Right lobe of liver (tissue), 4 donors: ENCODE measurements around the gene PFN3.

Experiments
- CTCF ChIP-seq, 4 donors: fragments of 200-600 bp in 3 of 4; fragments of 450-650 bp in 1 of 4; IDR thresholded peaks; one replicate each; pipeline versions ENCODE4 v1.5.1 to v1.8.0; 2016 to 2022; ENCODE audit warnings: antibody characterized with exemption in 4 of 4, mild to moderate bottlenecking in 2 of 4
- POLR2A ChIP-seq: fragments of 450-650 bp; IDR thresholded peaks from one replicate; pipeline ENCODE4 v1.6.1; 2017; ENCODE audit warnings: antibody characterized with exemption, mild to moderate bottlenecking
- donor health status: DM: no; HTN: no; CAD: no.
- donor health status: DM: no; HTN: no; CAD: no.
- donor health status: DM: no; HTN: yes; CAD: no.

DNA sequence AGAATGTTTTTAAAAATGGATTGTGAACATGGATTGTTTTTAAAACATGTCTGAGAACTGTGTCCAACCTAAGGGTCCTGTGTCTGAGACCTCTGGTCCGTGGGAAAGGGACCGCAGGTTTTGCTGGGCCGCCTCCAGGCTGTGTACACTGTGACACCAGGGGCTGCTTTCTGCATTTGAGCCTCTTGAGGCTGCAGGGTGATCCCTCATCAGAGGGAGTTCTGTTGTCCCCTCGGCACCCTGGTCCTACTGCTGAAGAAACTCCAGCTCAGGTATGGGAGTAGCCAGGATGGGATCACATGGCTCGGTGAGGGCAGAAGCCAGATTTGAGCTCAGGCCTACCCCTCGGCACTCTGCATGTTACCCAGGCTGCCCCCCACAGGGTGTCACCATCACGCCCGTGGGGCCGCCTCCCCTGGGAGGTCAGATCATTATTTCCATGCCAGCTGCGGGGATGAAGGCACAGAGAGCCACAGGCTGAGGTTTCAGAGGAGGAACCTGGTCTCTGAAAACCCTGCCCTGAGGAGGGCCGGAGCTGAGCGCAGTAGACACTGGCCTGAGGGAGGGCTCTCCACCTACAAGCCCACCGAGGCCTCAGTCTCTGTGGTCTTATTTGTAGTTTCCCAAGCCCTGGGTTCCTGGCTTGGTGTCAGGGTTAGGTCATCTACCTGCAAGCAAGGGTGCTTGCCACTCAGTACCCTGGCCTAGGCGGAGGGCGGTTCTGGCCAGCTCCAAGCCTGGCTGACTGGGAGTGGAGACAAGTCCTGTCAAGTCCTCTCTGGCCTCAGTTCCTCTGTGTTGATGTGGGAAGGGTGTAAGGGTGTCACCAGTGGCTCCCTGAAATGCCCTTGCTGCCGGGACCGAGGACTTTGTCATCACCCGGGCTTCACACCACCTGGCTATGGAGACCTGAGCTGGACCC lies 48.9 kb upstream of the PFN3 start:
- TF ChIP-seq CTCF (IDR thresholded peaks at IDR 0.05) (no peak), POLR2A (no peak)
